Measurements from ENCODE around the gene PPP1R16B.

DNA sequence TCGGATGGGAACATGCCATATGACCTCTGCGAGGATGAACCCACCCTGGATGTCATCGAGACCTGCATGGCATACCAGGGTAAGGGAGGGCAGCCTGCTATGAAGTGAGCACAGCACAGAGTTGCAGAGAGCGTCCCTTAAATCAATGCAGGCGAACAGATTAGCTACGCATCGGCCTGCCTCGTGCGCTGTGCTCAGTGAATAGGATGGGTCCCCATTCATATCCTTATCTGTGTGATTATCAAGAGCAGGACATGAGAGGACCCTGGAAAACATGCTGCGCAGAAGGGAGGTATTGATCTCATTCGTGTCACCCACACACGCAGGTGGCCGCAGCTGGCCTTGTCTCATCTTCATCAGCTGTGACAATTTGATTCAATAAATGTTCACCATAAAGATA, 95.1 kb downstream of the PPP1R16B start:
- TF ChIP-seq POLR2AphosphoS5 (IDR thresholded peaks at IDR 0.05; ENCODE audit: borderline replicate concordance, low read depth, low read length) = no peak
- TF ChIP-seq FOXP2 (optimal IDR thresholded peaks at IDR 0.05; ENCODE audit: control extremely low read depth, extremely low read length, insufficient read depth) = no peak
- no peak for TF ChIP-seq EZH2 (IDR thresholded peaks at IDR 0.05)

Data from SK-N-MC (cell line).